Gastroesophageal sphincter (tissue), 4 donors: ENCODE results near the gene MRPL43. TPM values are rescaled to one million over a fixed set of nuclear protein-coding genes. Genes with fewer than 3 reads are reported as not detected.

Experiments
- ATAC-seq: fragments of 150-250 bp; one replicate; pipeline ENCODE4 v1.9.1; 2016; ENCODE audit warnings: mild to moderate bottlenecking, moderate library complexity
- H3K27ac ChIP-seq, 4 donors: fragments of 200-600 bp; sonication (generic) in 3 of 4; 1 replicate in 3 of 4; 2 replicates in 1 of 4; pipeline ENCODE4 v1.5.1; 2016 to 2019
- H3K27me3 ChIP-seq: fragments of 200-600 bp; sonication (generic); one replicate; pipeline ENCODE4 v1.5.1; 2019
- H3K36me3 ChIP-seq, 2 donors: fragments of 200-600 bp; sonication (generic); one replicate each; pipeline ENCODE4 v1.5.1; 2019; ENCODE audit warnings: control low read depth in 1 of 2
- H3K4me1 ChIP-seq, 3 donors: fragments of 200-600 bp; sonication (generic); 1 replicate in 2 of 3; 2 replicates in 1 of 3; pipeline ENCODE4 v1.5.1; 2016 to 2019; ENCODE audit warnings: control low read depth in 2 of 3
- H3K4me3 ChIP-seq, 2 donors: fragments of 200-600 bp; sonication (generic); one replicate each; pipeline ENCODE4 v1.5.1; 2019; ENCODE audit warnings: mild to moderate bottlenecking in 1 of 2, moderate library complexity in 1 of 2
- H3K9me3 ChIP-seq, 3 donors: fragments of 200-600 bp; sonication (generic); one replicate each; pipeline ENCODE4 v1.5.1; 2017 to 2019; ENCODE audit warnings: control low read depth in 2 of 3
- CTCF ChIP-seq, 4 experiments: fragments of 200-600 bp in 2 of 4; fragments of 450-650 bp in 2 of 4; sonication (generic) in 1 of 4; IDR thresholded peaks; one replicate each; pipeline ENCODE4 v1.5.1; 2017 to 2019; ENCODE audit warnings: antibody characterized with exemption in 4 of 4, mild to moderate bottlenecking in 2 of 4, moderate library complexity in 2 of 4
- EP300 ChIP-seq: sonication (generic); formaldehyde crosslinking; IDR thresholded peaks from one replicate; pipeline ENCODE4 v1.6.1; 2017; ENCODE audit warnings: antibody characterized with exemption, mild to moderate bottlenecking
- POLR2A ChIP-seq, 2 donors: fragments of 450-650 bp; IDR thresholded peaks; one replicate each; pipeline ENCODE4 v1.6.1; 2017; ENCODE audit warnings: antibody characterized with exemption in 2 of 2, mild to moderate bottlenecking in 2 of 2, moderate library complexity in 1 of 2
- POLR2AphosphoS5 ChIP-seq: sonication (generic); formaldehyde crosslinking; IDR thresholded peaks from one replicate; pipeline ENCODE4 v1.6.1; 2017; ENCODE audit warnings: antibody characterized with exemption
- WGBS, 2 donors: methylation state at CpG; one replicate each; pipeline ENCODE4 v1.1.5; 2018; ENCODE audit warnings: low coverage in 1 of 2; 5-methylcytosine and 5-hydroxymethylcytosine counted together
- total RNA-seq, 4 donors: library from RNA; depleted of rRNA; stranded (reverse); fragments of >200 nt; gene quantifications; one replicate each; pipeline ENCODE4 v1.1.0, GENCODE V29; 2016

Gene MRPL43
- total RNA-seq, 4 donors from 2014 or later, result 58.0 to 93.8 (median 80.7) TPM

- no peak for ATAC-seq
- peaks cover 40% of the 10 kb centered on the region for H3K27me3 ChIP-seq
Measured at GRCh38 chr10:101014966-101015581, 27.8 kb upstream of the MRPL43 start.

GRCh38 chr10:101014230-101014884 lies 27.1 kb upstream of the MRPL43 start:
- Histone ChIP-seq H3K27ac (no peak overlapping the region), H3K4me1 (peaks cover 0 to 52% (median 13%) of the 10 kb centered on the region in 3 donors), H3K4me3 (no peak overlapping the region), H3K36me3 (no peaks in the 10 kb centered on the region), H3K27me3 (peaks cover 35% of the 10 kb centered on the region), H3K9me3 (no peaks in the 10 kb centered on the region)
- 25% methylated on average over 4 of the region's 11 CpGs; no CpG with 5 or more reads in 1 of the 2 donors for WGBS, 2 donors
- TF ChIP-seq POLR2AphosphoS5, result no peak
- no peak for TF ChIP-seq EP300
- TF ChIP-seq CTCF (IDR thresholded peaks at IDR 0.05), result peak in 3 of 4 experiments; percentile 94 to 96 (median 94)
- TF ChIP-seq POLR2A (IDR thresholded peaks at IDR 0.05), result no peak
- peak; percentile 64 for ATAC-seq

More at GRCh38 chr10:101014966-101015581, 27.8 kb upstream of the MRPL43 start:
- Histone ChIP-seq H3K4me1 (peaks cover 0 to 52% (median 13%) of the 10 kb centered on the region in 3 donors), H3K9me3 (no peaks in the 10 kb centered on the region), H3K36me3 (no peaks in the 10 kb centered on the region), H3K27ac (no peak overlapping the region), H3K4me3 (no peak overlapping the region)
- WGBS, 2 donors, result 39 to 80% methylated on average over 1 to 4 of the region's 7 CpGs
- no peak for TF ChIP-seq EP300
- TF ChIP-seq POLR2AphosphoS5, result no peak
- no peak for TF ChIP-seq POLR2A (IDR thresholded peaks at IDR 0.05)
- no peak for TF ChIP-seq CTCF (IDR thresholded peaks at IDR 0.05)

- WGBS, 2 donors, result 42 to 47% methylated on average over 8 to 9 of the region's 9 CpGs
- no peak overlapping the region for H3K4me3 ChIP-seq
- TF ChIP-seq CTCF (IDR thresholded peaks at IDR 0.05), result no peak
- TF ChIP-seq POLR2A (IDR thresholded peaks at IDR 0.05), result no peak
- no peak for TF ChIP-seq EP300
- TF ChIP-seq POLR2AphosphoS5, result no peak
Measured at GRCh38 chr10:101013365-101013825, 26.1 kb upstream of the MRPL43 start.

GRCh38 chr10:101012525-101013364 lies 25.4 kb upstream of the MRPL43 start:
- H3K27me3 ChIP-seq, result peaks cover 20% of the 10 kb centered on the region
- peaks cover 0 to 53% (median 25%) of the 10 kb centered on the region in 3 donors for H3K4me1 ChIP-seq
- H3K36me3 ChIP-seq, result no peaks in the 10 kb centered on the region
- TF ChIP-seq POLR2A (IDR thresholded peaks at IDR 0.05), result no peak
- peak; percentile 61 for TF ChIP-seq POLR2AphosphoS5
- TF ChIP-seq CTCF (IDR thresholded peaks at IDR 0.05), result peak in 3 of 4 experiments; percentile 82 to 98 (median 87)
- H3K4me3 ChIP-seq, result no peak overlapping the region
- peak; percentile 94 for ATAC-seq
- H3K27ac ChIP-seq, result peak overlapping the region in 3 of 4 donors; percentile 52 to 66 (median 55)
- 4 to 9% methylated on average over 3 to 9 of the region's 14 CpGs for WGBS, 2 donors
- no peaks in the 10 kb centered on the region for H3K9me3 ChIP-seq

More at GRCh38 chr10:101013365-101013825, 26.1 kb upstream of the MRPL43 start:
- ATAC-seq, result no peak
- H3K27me3 ChIP-seq, result peaks cover 25% of the 10 kb centered on the region
- H3K27ac ChIP-seq, result peak overlapping the region in 3 of 4 donors; percentile 52 to 66 (median 55)
- no peaks in the 10 kb centered on the region for H3K9me3 ChIP-seq
- H3K36me3 ChIP-seq, result no peaks in the 10 kb centered on the region
- peaks cover 0 to 52% (median 18%) of the 10 kb centered on the region in 3 donors for H3K4me1 ChIP-seq
